Measurements from ENCODE around the gene HK3. TPM values are rescaled to one million over a fixed set of nuclear protein-coding genes. Genes with fewer than 3 reads are reported as not detected.
"Not testable (repeated sequence)": the region's sequence is repeated elsewhere in the genome, so short reads cannot be mapped to it uniquely, and the experiment has no call there.

Gene HK3
- total RNA-seq, 1 donor from 2014 or later: 10.6 TPM

- DNase-seq (ENCODE audit: low spot score): no peak
- no peak for ATAC-seq
Observed at GRCh38 chr5:176884571-176884890, 14.6 kb downstream of the HK3 start.

- ATAC-seq: no peak
- no peak for DNase-seq (ENCODE audit: low spot score)
Observed at GRCh38 chr5:176883700-176884570, 15.2 kb downstream of the HK3 start.

GRCh38 chr5:176882567-176882903 lies 16.6 kb downstream of the HK3 start:
- ATAC-seq: no peak
- no peak for DNase-seq (ENCODE audit: low spot score)

GRCh38 chr5:176881816-176882566 lies 17.2 kb downstream of the HK3 start:
- ATAC-seq (no peak), DNase-seq (ENCODE audit: low spot score) (no peak)

- DNase-seq (ENCODE audit: low spot score) (no peak), ATAC-seq (no peak)
Observed at GRCh38 chr5:176881021-176881749, 18.0 kb downstream of the HK3 start.

- DNase-seq (ENCODE audit: low spot score) (no peak), ATAC-seq (no peak)
Observed at GRCh38 chr5:176880366-176881020, 18.7 kb downstream of the HK3 start.

- DNase-seq (ENCODE audit: low spot score): no peak
- no peak for ATAC-seq
Observed at GRCh38 chr5:176879663-176880361, 19.3 kb downstream of the HK3 start.

- DNase-seq (ENCODE audit: low spot score): no peak
- no peak for ATAC-seq
Observed at GRCh38 chr5:176878906-176879662, 20.1 kb downstream of the HK3 start.

- DNase-seq (ENCODE audit: low spot score) (no peak), ATAC-seq (no peak)
Observed at GRCh38 chr5:176878463-176878862, 20.7 kb downstream of the HK3 start.

GRCh38 chr5:176877793-176878331 lies 21.3 kb downstream of the HK3 start:
- ATAC-seq (no peak), DNase-seq (ENCODE audit: low spot score) (no peak)

DNA sequence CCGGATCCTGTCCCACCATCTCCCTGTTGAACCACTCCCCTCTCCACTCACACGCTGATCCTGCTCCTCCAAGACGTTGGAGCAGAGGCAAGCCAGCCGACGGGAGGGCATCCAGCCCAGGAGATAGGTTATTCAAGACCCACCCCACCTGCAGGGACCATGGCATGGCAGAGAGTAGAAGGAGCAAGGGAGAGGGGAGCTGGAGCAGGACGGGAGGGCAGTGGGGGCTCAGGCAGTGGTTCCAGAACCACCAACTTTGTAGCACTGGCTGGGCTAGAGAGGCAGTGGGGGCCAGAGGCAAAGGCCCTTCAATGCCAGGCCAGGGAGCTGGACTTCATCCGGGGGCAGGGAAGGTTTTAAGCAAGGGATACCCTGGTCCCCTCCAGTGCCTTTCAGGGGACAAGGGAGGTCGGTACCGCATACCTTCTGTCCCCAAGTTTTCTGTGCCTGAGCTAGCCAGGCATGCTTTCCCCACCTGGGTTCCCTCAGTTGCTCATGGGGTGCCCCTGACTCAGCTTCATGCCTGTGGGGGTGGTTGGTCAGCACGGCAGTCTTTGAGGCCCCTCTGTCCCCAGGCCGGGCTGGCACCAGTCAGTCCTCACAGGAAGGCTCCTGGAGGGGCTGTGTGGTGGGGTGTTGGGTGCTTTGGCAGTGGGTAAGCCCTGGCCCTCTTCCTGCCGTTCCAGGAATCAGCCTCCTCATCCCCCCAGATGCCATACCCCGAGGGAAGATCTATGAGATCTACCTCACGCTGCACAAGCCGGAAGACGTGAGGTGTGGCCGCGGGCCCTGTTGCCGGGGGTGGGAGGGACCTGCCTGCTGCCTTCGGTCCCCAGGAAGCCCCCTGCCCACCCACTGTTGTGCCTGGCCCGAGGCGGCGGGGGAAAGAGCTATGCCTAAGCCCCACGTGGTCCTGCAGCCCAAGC lies 22.4 kb downstream of the HK3 start:
- DNase-seq (ENCODE audit: low spot score) (no peak), ATAC-seq (no peak)

DNA sequence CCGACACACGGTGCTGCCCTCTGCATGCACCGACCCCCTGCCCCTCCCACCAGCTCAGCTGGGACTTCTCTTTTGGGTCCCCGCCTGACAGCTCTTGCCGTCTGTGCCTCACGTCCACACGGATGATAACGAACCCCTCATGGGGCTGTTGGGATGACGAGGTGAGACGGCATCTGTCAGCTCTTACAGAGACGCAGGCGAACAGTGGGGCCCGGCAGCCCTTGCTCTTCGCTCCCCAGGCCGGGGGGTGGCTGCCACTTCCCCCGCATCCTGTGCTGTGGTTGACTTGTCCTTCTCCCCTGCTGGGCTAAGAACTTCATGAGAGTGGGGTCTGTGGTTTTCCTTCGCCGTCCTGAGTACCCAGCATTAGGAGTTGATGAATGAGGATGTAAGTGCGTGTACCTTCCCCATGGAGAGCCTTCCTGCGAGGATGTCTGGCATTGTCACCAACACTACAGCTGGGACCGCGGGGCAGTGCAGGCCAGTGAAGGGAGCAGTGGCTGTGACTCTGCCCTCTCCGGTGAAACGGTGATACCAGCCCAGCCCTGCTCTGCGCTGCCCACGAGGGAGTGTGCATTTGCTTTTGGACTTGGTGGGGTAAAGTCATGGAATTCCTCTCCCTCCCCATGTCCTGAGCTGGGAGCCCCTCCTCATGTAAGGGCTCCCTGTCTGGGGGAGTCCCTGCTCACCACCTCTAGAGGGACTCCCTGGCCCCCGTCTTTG lies 23.2 kb downstream of the HK3 start:
- DNase-seq (ENCODE audit: low spot score): no peak
- no peak for ATAC-seq

GRCh38 chr5:176875014-176875550 lies 24.1 kb downstream of the HK3 start:
- ATAC-seq: no peak
- no peak for DNase-seq (ENCODE audit: low spot score)

GRCh38 chr5:176874198-176874780 lies 24.9 kb downstream of the HK3 start:
- ATAC-seq (no peak), DNase-seq (ENCODE audit: low spot score) (no peak)

- DNase-seq (ENCODE audit: low spot score) (no peak), ATAC-seq (no peak)
Observed at GRCh38 chr5:176873541-176874172, 25.5 kb downstream of the HK3 start.

- ATAC-seq: not testable (repeated sequence)
Observed at GRCh38 chr5:176873011-176873410, 26.1 kb downstream of the HK3 start.

DNA sequence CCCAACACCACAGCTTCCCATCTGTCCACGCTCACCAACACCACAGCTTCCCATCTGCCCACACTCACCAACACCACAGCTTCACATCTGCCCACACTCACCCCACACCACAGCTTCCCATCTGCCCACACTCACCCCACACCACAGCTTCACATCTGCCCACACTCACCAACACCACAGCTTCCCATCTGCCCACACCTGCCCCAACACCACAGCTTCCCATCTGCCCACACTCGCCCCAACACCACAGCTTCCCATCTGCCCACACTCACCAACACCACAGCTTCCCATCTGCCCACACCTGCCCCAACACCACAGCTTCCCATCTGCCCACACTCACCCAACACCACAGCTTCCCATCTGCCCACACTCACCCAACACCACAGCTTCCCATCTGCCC lies 26.6 kb downstream of the HK3 start:
- not testable (repeated sequence) for DNase-seq (ENCODE audit: low spot score); ATAC-seq

More at GRCh38 chr5:176873011-176873410, 26.1 kb downstream of the HK3 start:
- DNase-seq (ENCODE audit: low spot score): not testable (repeated sequence)

Data from left lobe of liver (tissue), 2 donors.